ENCODE data around the gene RECK.

GRCh38 chr9:36141761-36142160, 105.0 kb downstream of the RECK start:
- no peak for TF ChIP-seq POLR2A (IDR thresholded peaks at IDR 0.05; ENCODE audit: low read length)
- TF ChIP-seq GATA1 (IDR thresholded peaks at IDR 0.05; ENCODE audit: low read depth, low read length): no peak
